Muscle layer of colon (tissue), 2 donors: ENCODE results near the gene JAZF1.
"Not testable (repeated sequence)": the region's sequence is repeated elsewhere in the genome, so short reads cannot be mapped to it uniquely, and the experiment has no call there.

Source experiments
- H3K27ac ChIP-seq: one replicate; pipeline ENCODE4 v1.7.0; 2013; ENCODE audit warnings: low read depth, mild to moderate bottlenecking, low read length, moderate library complexity
- H3K27me3 ChIP-seq, 2 donors: one replicate each; pipeline ENCODE4 v1.7.0; 2013; ENCODE audit warnings: low read length in 2 of 2, mild to moderate bottlenecking in 2 of 2; ENCODE audit not compliant: insufficient read depth in 2 of 2, control insufficient read depth in 1 of 2
- H3K36me3 ChIP-seq: one replicate; pipeline ENCODE4 v1.7.0; 2013; ENCODE audit warnings: mild to moderate bottlenecking, low read length; ENCODE audit not compliant: insufficient read depth
- H3K4me1 ChIP-seq: one replicate; pipeline ENCODE4 v1.7.0; 2013; ENCODE audit warnings: mild to moderate bottlenecking, low read length; ENCODE audit not compliant: insufficient read depth
- H3K4me3 ChIP-seq, 2 donors: one replicate each; pipeline ENCODE4 v1.7.0; 2013; ENCODE audit warnings: low read length in 2 of 2, low read depth in 1 of 2, mild to moderate bottlenecking in 1 of 2, moderate library complexity in 1 of 2
- H3K9ac ChIP-seq: one replicate; pipeline ENCODE4 v1.7.0; 2013; ENCODE audit warnings: low read length
- H3K9me3 ChIP-seq: one replicate; pipeline ENCODE4 v1.7.0; 2013; ENCODE audit warnings: mild to moderate bottlenecking, low read length
- donor health status: abdominal sarcoma.
- donor health status: Adenocarcinoma of cecum.

The JAZF1 gene

GRCh38 chr7:27888736-27889135, 291.9 kb downstream of the JAZF1 start:
- Histone ChIP-seq H3K9me3 (no peaks in the 10 kb centered on the region), H3K36me3 (peaks cover 6% of the 10 kb centered on the region), H3K27ac (no peak overlapping the region), H3K9ac (no peak overlapping the region), H3K4me1 (no peaks in the 10 kb centered on the region), H3K4me3 (no peak overlapping the region), H3K27me3 (no peaks in the 10 kb centered on the region)

GRCh38 chr7:27886710-27887109, 293.9 kb downstream of the JAZF1 start:
- not testable (repeated sequence) for H3K9me3 ChIP-seq, H3K27ac ChIP-seq, H3K36me3 ChIP-seq, H3K27me3 ChIP-seq, H3K4me3 ChIP-seq, H3K9ac ChIP-seq, H3K4me1 ChIP-seq

- Histone ChIP-seq H3K9me3 (no peaks in the 10 kb centered on the region), H3K4me3 (no peak overlapping the region), H3K27ac (no peak overlapping the region), H3K36me3 (peaks cover 4% of the 10 kb centered on the region), H3K4me1 (no peaks in the 10 kb centered on the region), H3K9ac (no peak overlapping the region), H3K27me3 (no peaks in the 10 kb centered on the region)
These were observed 294.9 kb downstream of the JAZF1 start for GRCh38 chr7:27885652-27886051.

GRCh38 chr7:27883696-27884095, 296.9 kb downstream of the JAZF1 start:
- H3K27ac ChIP-seq, result no peak overlapping the region
- no peak overlapping the region for H3K4me3 ChIP-seq
- H3K9ac ChIP-seq, result no peak overlapping the region
- H3K36me3 ChIP-seq, result peaks cover 4% of the 10 kb centered on the region
- no peaks in the 10 kb centered on the region for H3K4me1 ChIP-seq
- H3K9me3 ChIP-seq, result no peaks in the 10 kb centered on the region
- H3K27me3 ChIP-seq, result no peaks in the 10 kb centered on the region

- no peaks in the 10 kb centered on the region for H3K36me3 ChIP-seq
- H3K27ac ChIP-seq, result no peak overlapping the region
- H3K4me3 ChIP-seq, result no peak overlapping the region
- peaks cover 34% of the 10 kb centered on the region for H3K4me1 ChIP-seq
- H3K9ac ChIP-seq, result no peak overlapping the region
- H3K27me3 ChIP-seq, result no peaks in the 10 kb centered on the region
- H3K9me3 ChIP-seq, result no peaks in the 10 kb centered on the region
These were observed 303.8 kb downstream of the JAZF1 start for GRCh38 chr7:27876756-27877155.

- Histone ChIP-seq H3K27ac (no peak overlapping the region), H3K27me3 (no peaks in the 10 kb centered on the region), H3K9ac (no peak overlapping the region), H3K36me3 (no peaks in the 10 kb centered on the region), H3K4me1 (peaks cover 36% of the 10 kb centered on the region), H3K4me3 (no peak overlapping the region), H3K9me3 (no peaks in the 10 kb centered on the region)
These were observed 304.8 kb downstream of the JAZF1 start for GRCh38 chr7:27875832-27876231.

- H3K27ac ChIP-seq, result no peak overlapping the region
These were observed 305.5 kb downstream of the JAZF1 start for GRCh38 chr7:27875061-27875460.

GRCh38 chr7:27873981-27874957, 306.3 kb downstream of the JAZF1 start:
- no peaks in the 10 kb centered on the region for H3K27me3 ChIP-seq
- H3K9me3 ChIP-seq, result no peaks in the 10 kb centered on the region
- no peak overlapping the region for H3K4me3 ChIP-seq
- H3K27ac ChIP-seq, result peak overlapping the region; percentile 9
- no peaks in the 10 kb centered on the region for H3K36me3 ChIP-seq
- no peak overlapping the region for H3K9ac ChIP-seq
- peaks cover 36% of the 10 kb centered on the region for H3K4me1 ChIP-seq

More at GRCh38 chr7:27875061-27875460, 305.5 kb downstream of the JAZF1 start:
- no peak overlapping the region for H3K4me3 ChIP-seq
- peaks cover 36% of the 10 kb centered on the region for H3K4me1 ChIP-seq
- H3K9ac ChIP-seq, result no peak overlapping the region
- no peaks in the 10 kb centered on the region for H3K36me3 ChIP-seq
- no peaks in the 10 kb centered on the region for H3K27me3 ChIP-seq
- no peaks in the 10 kb centered on the region for H3K9me3 ChIP-seq

- no peak overlapping the region for H3K27ac ChIP-seq
These were observed 308.0 kb downstream of the JAZF1 start for GRCh38 chr7:27872356-27873275.

GRCh38 chr7:27871866-27872265, 308.7 kb downstream of the JAZF1 start:
- H3K36me3 ChIP-seq, result no peaks in the 10 kb centered on the region
- H3K27me3 ChIP-seq, result no peaks in the 10 kb centered on the region
- H3K9ac ChIP-seq, result no peak overlapping the region
- H3K4me1 ChIP-seq, result peaks cover 36% of the 10 kb centered on the region
- no peak overlapping the region for H3K27ac ChIP-seq
- no peak overlapping the region for H3K4me3 ChIP-seq
- H3K9me3 ChIP-seq, result no peaks in the 10 kb centered on the region

More at GRCh38 chr7:27872356-27873275, 308.0 kb downstream of the JAZF1 start:
- no peaks in the 10 kb centered on the region for H3K27me3 ChIP-seq
- no peak overlapping the region for H3K4me3 ChIP-seq
- H3K4me1 ChIP-seq, result peaks cover 36% of the 10 kb centered on the region
- H3K9ac ChIP-seq, result no peak overlapping the region
- H3K9me3 ChIP-seq, result no peaks in the 10 kb centered on the region
- no peaks in the 10 kb centered on the region for H3K36me3 ChIP-seq

- Histone ChIP-seq H3K4me3 (no peak overlapping the region), H3K9me3 (no peaks in the 10 kb centered on the region), H3K27me3 (no peaks in the 10 kb centered on the region), H3K36me3 (no peaks in the 10 kb centered on the region), H3K4me1 (peaks cover 36% of the 10 kb centered on the region), H3K27ac (no peak overlapping the region), H3K9ac (no peak overlapping the region)
These were observed 309.5 kb downstream of the JAZF1 start for GRCh38 chr7:27871086-27871485.
